SK-N-MC (cell line): ENCODE results near the gene PHKB.

Experiments
- DNase-seq: peaks from one replicate; pipeline ENCODE4 v3.0.0-alpha.2; 2011; ENCODE audit warnings: low read depth, low spot score
- H3K27ac ChIP-seq: fragments of 200-600 bp; sonication (generic); 2 replicates; pipeline ENCODE4 v1.5.1; 2016; ENCODE audit warnings: mixed run types
- H3K36me3 ChIP-seq: fragments of 200-600 bp; sonication (generic); 2 replicates; pipeline ENCODE4 v1.6.1; 2017; ENCODE audit warnings: antibody characterized with exemption, low read length, mixed read lengths; ENCODE audit not compliant: insufficient read depth
- H3K4me3 ChIP-seq: fragments of 200-600 bp; sonication (generic); 2 replicates; pipeline ENCODE4 v1.5.1; 2016
- H3K9ac ChIP-seq: fragments of 200-600 bp; sonication (generic); 2 replicates; pipeline ENCODE4 v1.8.0; 2017; ENCODE audit warnings: mixed run types, mixed read lengths; ENCODE audit not compliant: insufficient read length
- H3K9me3 ChIP-seq: fragments of 200-600 bp; sonication (generic); 2 replicates; pipeline ENCODE4 v1.6.1; 2017; ENCODE audit warnings: low read depth, mild to moderate bottlenecking, antibody characterized with exemption, low read length, moderate library complexity, mixed read lengths
- EZH2 ChIP-seq: fragments of 200-600 bp; sonication (generic); IDR thresholded peaks from one replicate; pipeline ENCODE4 v1.6.1; 2017; ENCODE audit warnings: antibody characterized with exemption
- FOXP2 ChIP-seq: optimal IDR thresholded peaks from 2 replicates; pipeline ENCODE3; 2011; ENCODE audit warnings: mild to moderate bottlenecking, moderate library complexity; ENCODE audit not compliant: insufficient read depth; ENCODE audit errors: extremely low read length, control extremely low read depth
- POLR2AphosphoS5 ChIP-seq: IDR thresholded peaks from 2 replicates; pipeline ENCODE4 v1.6.1; 2012; ENCODE audit warnings: mild to moderate bottlenecking, low read depth, low read length, borderline replicate concordance

The PHKB gene

DNA sequence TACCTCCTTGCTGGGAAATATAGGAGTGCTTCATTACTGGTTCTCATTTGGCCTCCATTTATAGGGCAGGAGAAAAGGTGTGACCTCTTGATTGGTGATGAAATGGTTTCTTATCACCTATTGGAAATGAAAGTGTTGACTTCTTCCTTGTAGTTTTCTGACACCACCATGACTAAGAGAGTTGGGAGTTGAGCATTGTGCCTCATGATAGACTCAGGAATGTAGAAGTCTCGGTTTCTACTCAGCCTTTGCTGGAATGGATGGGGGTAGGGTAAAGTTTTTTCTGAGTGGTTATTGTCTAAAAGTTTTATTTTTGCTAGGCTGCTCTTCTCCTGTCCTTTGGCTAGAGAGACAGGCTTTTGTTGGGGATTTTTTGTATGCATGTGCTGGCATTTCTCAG lies 117.4 kb downstream of the PHKB start:
- no peaks in the 10 kb centered on the region for H3K36me3 ChIP-seq
- no peak for DNase-seq
- no peak overlapping the region for H3K4me3 ChIP-seq
- no peaks in the 10 kb centered on the region for H3K9me3 ChIP-seq
- no peak overlapping the region for H3K9ac ChIP-seq
- no peak overlapping the region for H3K27ac ChIP-seq
- no peak for TF ChIP-seq EZH2
- TF ChIP-seq FOXP2, result no peak
- TF ChIP-seq POLR2AphosphoS5, result no peak

DNA sequence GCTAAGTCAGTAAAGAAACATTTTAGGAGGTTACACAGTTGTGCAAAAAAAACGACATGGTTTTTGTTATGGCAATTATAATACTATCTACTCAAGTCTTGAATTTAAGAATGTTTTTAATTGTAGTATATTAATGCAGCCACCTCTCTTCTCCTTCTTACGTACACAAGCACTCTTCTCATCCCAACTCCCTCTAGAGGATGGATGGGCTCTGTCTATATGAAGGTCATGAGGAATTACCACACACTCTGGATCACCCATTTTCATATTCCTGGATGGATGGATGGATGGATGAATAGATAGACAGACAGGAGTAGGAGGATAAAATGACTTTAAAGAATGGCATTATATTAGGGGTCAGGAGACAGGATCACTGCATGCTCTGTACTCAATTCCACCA lies 120.0 kb downstream of the PHKB start:
- H3K27ac ChIP-seq, result no peak overlapping the region
- no peak for DNase-seq
- H3K4me3 ChIP-seq, result no peak overlapping the region
- H3K9me3 ChIP-seq, result no peaks in the 10 kb centered on the region
- no peak overlapping the region for H3K9ac ChIP-seq
- no peaks in the 10 kb centered on the region for H3K36me3 ChIP-seq
- TF ChIP-seq EZH2, result no peak
- TF ChIP-seq POLR2AphosphoS5, result no peak
- no peak for TF ChIP-seq FOXP2

DNA sequence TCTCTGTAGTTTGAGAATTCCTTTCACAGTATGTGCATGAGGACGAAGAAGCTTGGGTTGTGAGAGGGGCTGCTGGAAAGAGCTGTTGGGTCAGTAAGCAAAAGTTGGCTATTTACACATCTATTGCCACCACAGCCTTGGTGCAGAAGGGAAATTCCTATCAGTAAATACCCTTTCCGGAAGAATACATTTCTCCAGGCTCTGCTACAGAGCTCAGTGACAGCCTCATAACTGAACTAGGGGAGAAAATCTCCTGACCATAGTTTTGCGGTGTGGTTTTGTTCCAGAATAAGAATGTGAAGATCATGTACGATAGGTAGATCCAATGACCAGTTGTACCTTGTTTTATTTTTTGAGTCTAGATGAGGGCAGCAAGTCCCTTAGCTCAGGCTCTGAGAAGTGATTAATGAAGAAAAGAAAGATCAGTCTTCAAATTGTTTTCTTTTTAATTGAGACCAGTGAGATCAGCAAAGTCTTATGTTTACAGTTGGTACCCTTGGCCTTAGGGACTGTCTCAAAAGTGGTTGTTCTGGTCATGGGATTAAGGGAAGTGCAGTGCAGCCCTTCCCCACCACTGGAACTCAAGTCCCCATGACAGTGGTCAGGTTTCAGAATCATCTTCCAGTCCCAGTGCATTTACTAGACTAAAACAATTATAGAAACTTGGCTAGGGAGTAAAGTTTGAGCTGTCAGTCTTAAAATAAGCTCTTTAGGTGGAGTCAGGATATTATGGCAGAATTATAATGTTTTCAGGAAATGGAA lies 123.5 kb downstream of the PHKB start:
- H3K4me3 ChIP-seq, result no peak overlapping the region
- no peak for DNase-seq
- H3K36me3 ChIP-seq, result no peaks in the 10 kb centered on the region
- no peak overlapping the region for H3K27ac ChIP-seq
- no peak overlapping the region for H3K9ac ChIP-seq
- no peak for TF ChIP-seq POLR2AphosphoS5
- TF ChIP-seq FOXP2, result no peak
- no peak for TF ChIP-seq EZH2
- H3K9me3 ChIP-seq, result no peaks in the 10 kb centered on the region

DNA sequence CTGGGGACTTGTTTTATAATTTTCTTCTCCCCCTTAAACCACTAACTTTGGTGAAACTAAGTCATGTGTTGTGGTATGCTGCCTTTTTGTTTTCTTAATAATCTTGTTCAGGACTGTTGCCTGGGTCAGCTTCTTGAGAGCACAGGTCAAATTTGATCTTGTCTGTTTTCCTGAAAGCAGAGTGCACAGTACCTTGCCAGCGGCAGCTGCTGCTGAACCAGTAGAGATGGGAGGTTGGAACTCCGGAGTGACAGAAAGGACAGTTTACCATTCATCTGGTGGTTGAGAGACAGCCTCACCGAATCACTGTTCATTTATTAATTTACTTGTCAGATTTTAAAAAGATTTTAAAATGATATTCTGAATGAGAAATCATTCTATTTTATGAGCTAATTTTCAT lies 125.0 kb downstream of the PHKB start:
- Histone ChIP-seq H3K27ac (no peak overlapping the region), H3K36me3 (no peaks in the 10 kb centered on the region; the same call in 1 of the 2 replicates), H3K4me3 (no peak overlapping the region), H3K9me3 (no peaks in the 10 kb centered on the region), H3K9ac (no peak overlapping the region)
- TF ChIP-seq POLR2AphosphoS5 (no peak), FOXP2 (no peak), EZH2 (no peak)
- DNase-seq, result no peak

DNA sequence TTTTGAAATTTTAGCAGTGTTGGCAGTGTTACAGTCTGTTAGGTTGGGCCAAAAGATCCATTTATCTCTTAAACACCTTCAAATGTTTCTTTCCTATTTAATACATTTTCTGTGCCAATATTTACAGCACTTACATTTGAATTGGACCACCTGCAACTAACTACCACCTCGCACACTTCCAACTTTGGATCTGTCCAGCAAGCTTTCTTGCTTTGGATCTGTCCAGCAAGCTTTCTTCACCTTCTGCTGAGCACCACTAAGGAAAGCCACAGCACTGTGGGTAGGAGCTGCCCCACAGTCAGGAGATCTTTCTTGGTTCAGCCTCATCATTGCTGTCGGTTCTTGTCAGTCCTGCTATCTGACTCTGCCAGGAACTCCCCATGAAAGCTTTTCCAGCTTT lies 129.3 kb downstream of the PHKB start:
- H3K36me3 ChIP-seq, result no peaks in the 10 kb centered on the region; the same call in 1 of the 2 replicates
- no peak overlapping the region for H3K4me3 ChIP-seq
- DNase-seq, result no peak
- no peak overlapping the region for H3K9ac ChIP-seq
- TF ChIP-seq FOXP2 (no peak), EZH2 (no peak), POLR2AphosphoS5 (no peak)
- no peaks in the 10 kb centered on the region for H3K9me3 ChIP-seq
- no peak overlapping the region for H3K27ac ChIP-seq

DNA sequence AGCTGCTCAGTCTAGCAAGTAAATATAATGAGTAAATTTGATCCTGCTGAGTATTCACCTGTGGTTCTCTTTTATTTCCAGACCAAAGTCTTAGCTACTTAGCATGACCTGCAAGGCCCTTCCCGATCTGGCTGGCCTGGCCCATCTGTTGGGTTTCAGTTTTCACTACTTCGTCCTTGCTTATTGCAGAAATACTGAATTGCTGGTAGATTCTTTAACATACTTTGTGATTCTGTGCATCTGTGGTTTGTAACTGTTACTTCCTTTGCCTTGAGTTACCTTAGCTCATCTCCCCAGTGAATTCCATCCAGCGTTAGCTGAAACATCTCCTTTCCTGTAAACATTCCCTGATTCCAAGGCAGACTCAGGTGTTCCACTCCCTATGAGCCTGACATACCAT lies 131.1 kb downstream of the PHKB start:
- no peak overlapping the region for H3K4me3 ChIP-seq
- H3K36me3 ChIP-seq, result no peaks in the 10 kb centered on the region; the same call in 1 of the 2 replicates
- no peak overlapping the region for H3K9ac ChIP-seq
- TF ChIP-seq EZH2 (no peak), POLR2AphosphoS5 (no peak), FOXP2 (no peak)
- H3K27ac ChIP-seq, result no peak overlapping the region
- DNase-seq, result no peak
- no peaks in the 10 kb centered on the region for H3K9me3 ChIP-seq

DNA sequence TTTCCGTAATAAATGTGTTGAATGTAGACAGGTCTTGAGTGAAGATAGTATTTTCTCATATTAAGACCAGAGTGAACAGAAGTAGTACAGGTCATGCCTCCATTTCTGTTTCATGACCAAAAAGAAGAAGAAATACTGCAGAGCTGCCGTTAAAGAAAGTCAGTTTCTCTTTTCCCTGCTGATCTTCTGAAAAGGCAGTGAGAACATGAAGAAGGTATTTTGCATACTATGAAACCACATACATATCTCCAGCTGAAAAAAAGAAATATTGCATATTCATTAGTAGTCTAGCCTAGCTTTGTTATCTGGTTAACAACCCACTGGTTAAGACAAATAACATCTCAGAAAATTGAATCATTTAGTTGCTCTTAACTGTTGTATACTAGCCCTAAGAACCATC lies 138.4 kb downstream of the PHKB start:
- TF ChIP-seq POLR2AphosphoS5 (no peak), EZH2 (no peak), FOXP2 (no peak)
- no peak overlapping the region for H3K4me3 ChIP-seq
- no peaks in the 10 kb centered on the region for H3K36me3 ChIP-seq
- H3K9ac ChIP-seq, result no peak overlapping the region
- peak overlapping the region; percentile 64; the same call in 1 of the 2 replicates for H3K27ac ChIP-seq
- H3K9me3 ChIP-seq, result no peaks in the 10 kb centered on the region
- no peak for DNase-seq

DNA sequence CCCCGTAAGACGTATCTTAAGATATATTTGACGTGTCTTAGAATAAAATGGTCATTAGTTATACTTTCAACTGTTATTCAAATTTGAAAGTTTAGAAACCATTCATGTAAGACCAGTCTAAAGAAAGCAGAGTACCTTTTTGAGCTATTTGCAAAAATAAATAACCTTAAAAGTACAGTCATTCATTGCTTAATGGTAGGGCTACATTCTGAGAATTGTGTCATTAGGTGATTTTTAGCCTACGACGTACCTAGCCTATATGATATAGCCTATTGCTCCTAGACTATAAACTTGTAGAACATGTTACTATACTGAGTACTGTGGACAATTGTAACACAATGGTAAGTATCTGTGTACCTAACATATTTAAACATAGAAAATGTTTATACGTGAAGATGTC lies 139.2 kb downstream of the PHKB start:
- H3K9ac ChIP-seq, result no peak overlapping the region
- H3K27ac ChIP-seq, result no peak overlapping the region
- no peaks in the 10 kb centered on the region for H3K9me3 ChIP-seq
- H3K4me3 ChIP-seq, result no peak overlapping the region
- no peak for DNase-seq
- H3K36me3 ChIP-seq, result no peaks in the 10 kb centered on the region
- TF ChIP-seq FOXP2 (no peak), EZH2 (no peak), POLR2AphosphoS5 (no peak)

DNA sequence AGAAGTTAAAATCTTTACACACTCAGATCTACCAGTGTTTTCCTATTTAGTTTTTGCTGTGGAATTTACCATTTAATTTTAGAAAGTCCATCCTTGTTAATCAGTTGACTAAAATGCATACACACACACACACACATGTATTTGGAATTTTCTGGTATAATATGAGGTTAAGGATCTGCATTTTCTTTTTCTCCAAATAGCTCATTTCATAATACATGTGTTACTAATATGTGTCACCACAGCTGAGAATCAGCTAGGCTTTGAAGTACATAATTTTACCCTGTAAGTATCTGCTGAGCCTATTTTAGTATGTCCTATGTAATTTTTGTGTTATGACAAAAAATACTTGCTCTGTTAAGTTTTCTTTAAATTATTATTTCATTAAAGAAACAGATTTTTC lies 143.2 kb downstream of the PHKB start:
- TF ChIP-seq POLR2AphosphoS5 (no peak), EZH2 (no peak), FOXP2 (no peak)
- H3K9ac ChIP-seq, result no peak overlapping the region
- H3K9me3 ChIP-seq, result no peaks in the 10 kb centered on the region
- DNase-seq, result no peak
- H3K36me3 ChIP-seq, result no peaks in the 10 kb centered on the region
- no peak overlapping the region for H3K27ac ChIP-seq
- no peak overlapping the region for H3K4me3 ChIP-seq
